HepG2 (cell line): ENCODE data around the gene RARG. TPM values are rescaled to one million over a fixed set of nuclear protein-coding genes. Genes with fewer than 3 reads are reported as not detected.
"Not testable (repeated sequence)": the region's sequence is repeated elsewhere in the genome, so short reads cannot be mapped to it uniquely, and the experiment has no call there.

Experiments used
- ATAC-seq: fragments of 200-7000 bp; cut with Tn5 transposase; 3 replicates; pipeline ENCODE4 v1.9.1; 2020; ENCODE audit warnings: mild to moderate bottlenecking, moderate library complexity
- BruUV-seq: library from RNA; stranded (reverse); fragments of 400-500 nt; replicated peaks from 2 replicates; lab custom pipeline; 2021; lab: Mats Ljungman, UMichigan
- CTCF ChIA-PET: fragments of 300-600 bp; formaldehyde crosslinking; extraction: SDS; loops from one replicate; lab custom pipeline; 2021; ENCODE audit warnings: low total read pairs, inconsistent platforms, low intra/inter-chr PET ratio; lab: Yijun Ruan, JAX
- POLR2A ChIA-PET: fragments of 350-600 bp; sonication (Branson Sonifier 250); formaldehyde crosslinking; loops from one replicate; lab custom pipeline; 2020; ENCODE audit warnings: antibody characterized with exemption, inconsistent platforms; lab: Yijun Ruan, JAX
- DNase-seq: peaks from one replicate; pipeline ENCODE4 v3.0.0-alpha.2; 2015; ENCODE audit warnings: low spot score
- FAIRE-seq: peaks from 3 replicates; lab custom pipeline; 2011; peaks lifted over from hg19 to GRCh38; lab: Jason Lieb, UNC
- H2AFZ ChIP-seq: one replicate; pipeline ENCODE4 v1.6.1; 2011; ENCODE audit warnings: low read length, inconsistent platforms
- H3K27ac ChIP-seq: fragments of 300-600 bp; 3 replicates; pipeline ENCODE4 v1.8.0; 2011; ENCODE audit warnings: mixed run types, mild to moderate bottlenecking, mixed read lengths, low read length, inconsistent platforms; ENCODE audit not compliant: insufficient read depth; ENCODE audit errors: extremely low read length
- H3K27me3 ChIP-seq, 2 experiments: fragments of 200-600 bp in 1 of 2; 2 replicates in 1 of 2; 3 replicates in 1 of 2; pipeline versions ENCODE4 v1.6.0 to v1.8.0; 2011; ENCODE audit warnings: low read length in 2 of 2, mild to moderate bottlenecking in 2 of 2, moderate library complexity in 2 of 2, inconsistent platforms in 1 of 2; ENCODE audit not compliant: insufficient read depth in 2 of 2, control insufficient read depth in 1 of 2
- H3K36me3 ChIP-seq, 2 experiments: fragments of 200-600 bp in 1 of 2; replicated peaks in 1 of 2; 2 replicates in 1 of 2; 3 replicates in 1 of 2; pipeline versions ENCODE4 v1.5.1 to v1.8.0; 2011; ENCODE audit warnings: low read length in 2 of 2, inconsistent platforms in 1 of 2; ENCODE audit not compliant: insufficient read depth in 2 of 2, control insufficient read depth in 1 of 2
- H3K4me1 ChIP-seq: 2 replicates; pipeline ENCODE4 v1.5.1; 2012; ENCODE audit warnings: low read length, inconsistent platforms; ENCODE audit not compliant: insufficient read depth
- H3K4me2 ChIP-seq: 2 replicates; pipeline ENCODE4 v1.6.0; 2011; ENCODE audit warnings: low read depth, low read length, inconsistent platforms
- H3K4me3 ChIP-seq, 3 experiments: fragments of 200-600 bp in 1 of 3; sonication (generic), shearing (Covaris generic) in 1 of 3; replicated peaks in 1 of 3; 2 replicates each; pipeline ENCODE4 v1.5.1; 2011 to 2016; ENCODE audit warnings: low read length in 3 of 3, inconsistent platforms in 2 of 3, low read depth in 2 of 3, mild to moderate bottlenecking in 2 of 3, control low read depth in 1 of 3, mixed read lengths in 1 of 3; ENCODE audit not compliant: insufficient read depth in 1 of 3
- H3K79me2 ChIP-seq: one replicate; pipeline ENCODE4 v1.6.1; 2011; ENCODE audit warnings: low read length, inconsistent platforms; ENCODE audit not compliant: insufficient read depth
- H3K9ac ChIP-seq: 2 replicates; pipeline ENCODE4 v1.6.0; 2011; ENCODE audit warnings: mild to moderate bottlenecking, low read depth, low read length, inconsistent platforms; ENCODE audit not compliant: insufficient read depth
- H3K9me3 ChIP-seq: 2 replicates; pipeline ENCODE4 v1.5.1; 2012; ENCODE audit warnings: mild to moderate bottlenecking, low read length
- H4K20me1 ChIP-seq: 2 replicates; pipeline ENCODE4 v1.6.0; 2011; ENCODE audit warnings: inconsistent platforms, mild to moderate bottlenecking, low read length, moderate library complexity; ENCODE audit not compliant: insufficient read depth
- SCMH1 ChIP-seq: sonication (generic); formaldehyde crosslinking; IDR thresholded peaks from 2 replicates; pipeline ENCODE4 v1.9.0; 2021; ENCODE audit warnings: missing genetic modification reagents, mild to moderate bottlenecking, borderline replicate concordance
- TBX3 ChIP-seq: fragments of 450-650 bp; IDR thresholded peaks from 2 replicates; pipeline ENCODE4 v1.6.1; 2017; ENCODE audit warnings: antibody characterized with exemption, mild to moderate bottlenecking, inconsistent platforms, borderline replicate concordance
- ZNF446 ChIP-seq: sonication (generic); formaldehyde crosslinking; IDR thresholded peaks from 2 replicates; pipeline ENCODE4 v1.5.0; 2020; ENCODE audit warnings: mild to moderate bottlenecking, missing genetic modification reagents
- WGBS: methylation state at CpG from one replicate; pipeline ENCODE4 v1.1.6; 2017; ENCODE audit warnings: low lambda C conversion rate; 5-methylcytosine and 5-hydroxymethylcytosine counted together
- in situ Hi-C: cut with HindIII; loops from 2 replicates; pipeline ENCODE4 v1.10.0; 2017; ENCODE audit warnings: low pct_unique_long_range_greater_than_20kb; ENCODE audit not compliant: extremely low pct_ligation_motif_present
- intact Hi-C: fragments of 100-400 bp; cut with micrococcal nuclease; formaldehyde crosslinking; loops from one replicate; pipeline ENCODE4 v1.10.0; 2022; ENCODE audit not compliant: unreplicated experiment
- polyA plus RNA-seq, 8 experiments: library from polyadenylated mRNA; depleted of rRNA in 3 of 8; stranded (reverse) in 7 of 8; unstranded in 1 of 8; fragments of >200 nt; fragmentation: Illumina TruSeq in 4 of 8; extraction: Trizol in 4 of 8; gene quantifications; 2 replicates each; pipeline versions ENCODE4 v1.2.1 to v1.2.3, GENCODE V29; 2011 to 2016; ENCODE audit warnings: low read depth in 4 of 8, missing spikeins in 1 of 8, mixed read lengths in 1 of 8; ENCODE audit not compliant: insufficient read depth in 1 of 8
- total RNA-seq, 5 experiments: library from RNA; depleted of rRNA; stranded (reverse); fragments of >200 nt; fragmentation: Illumina TruSeq; extraction: Trizol; gene quantifications; 2 replicates each; pipeline ENCODE4 v1.2.3, GENCODE V29; 2016; ENCODE audit warnings: low read depth in 1 of 5
- TF ChIP-seq, protein P1 (sequence below): sonication (generic); formaldehyde crosslinking; IDR thresholded peaks from 2 replicates; pipeline ENCODE4 v1.8.1; 2022; ENCODE audit warnings: mild to moderate bottlenecking, missing genetic modification reagents

Gene RARG
- total and polyA plus RNA-seq, 2 of the 13 experiments (the other 11 are each of a cell fraction or from before 2014, with no cell fraction given): 0.77 to 1.5 TPM

DNA sequence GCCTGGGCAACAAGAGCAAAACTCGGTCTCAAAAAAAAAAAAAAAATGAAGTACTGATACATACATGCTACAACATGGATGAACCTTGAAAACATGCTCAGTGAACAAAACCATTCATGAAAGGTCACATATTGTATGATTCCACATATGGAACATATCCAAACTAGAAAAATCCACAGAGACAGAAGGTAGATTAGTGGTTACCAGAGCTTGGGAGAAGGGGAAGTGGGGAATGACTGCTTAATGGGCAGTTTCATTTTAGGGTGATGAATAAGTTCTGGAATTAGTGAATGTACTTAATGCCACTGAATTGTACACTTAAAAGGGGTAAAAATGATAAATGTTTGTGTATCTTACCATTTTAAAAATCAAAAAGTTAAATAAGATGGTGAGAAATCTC is 27.7 kb downstream of the RARG start:
- H3K9ac ChIP-seq: no peak overlapping the region
- intact Hi-C loops: no loop called here

DNA sequence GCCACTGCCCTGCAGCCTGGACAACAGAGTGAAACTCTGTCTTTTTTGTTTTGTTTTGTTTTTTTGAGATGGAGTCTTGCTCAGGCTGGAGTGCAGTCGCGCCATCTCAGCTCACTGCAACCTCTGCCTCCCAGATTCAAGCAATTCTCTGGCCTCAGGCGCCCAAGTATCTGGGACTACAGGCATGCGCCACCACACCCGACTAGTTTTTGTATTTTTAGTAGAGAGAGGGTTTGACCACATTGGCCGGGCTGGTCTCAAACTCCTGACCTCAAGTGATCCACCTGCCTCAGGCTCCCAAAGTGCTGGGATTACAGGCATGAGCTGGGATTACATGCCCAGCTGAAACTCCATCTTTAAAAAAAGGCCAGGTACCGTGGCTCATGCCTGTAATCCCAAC is 29.7 kb downstream of the RARG start:
- CTCF ChIA-PET, H3K9me3 ChIP-seq, intact Hi-C loops, FAIRE-seq, DNase-seq, H3K36me3 ChIP-seq, in situ Hi-C loops, H4K20me1 ChIP-seq, H2AFZ ChIP-seq, H3K4me3 ChIP-seq, H3K79me2 ChIP-seq, H3K27ac ChIP-seq, ATAC-seq, H3K9ac ChIP-seq, BruUV-seq, H3K4me2 ChIP-seq: not testable (repeated sequence)
- POLR2A ChIA-PET: interaction anchor here (1.2 kb wide), 1 partner anchor 22 kb away, joined by 4 read pairs; no protein-coding TSS in a partner anchor
- Histone ChIP-seq H3K27me3 (peaks cover 2 to 17% of the 10 kb centered on the region in 2 experiments; a peak in 3 of 5 replicates), H3K4me1 (peaks cover 22% of the 10 kb centered on the region)
- WGBS: 82% methylated on average over 6 of the region's 7 CpGs

More for the DNA sequence above, 27.7 kb downstream of the RARG start:
- no peak for FAIRE-seq
- Histone ChIP-seq H3K79me2 (no peaks in the 10 kb centered on the region), H3K4me1 (peaks cover 29% of the 10 kb centered on the region), H3K27me3 (peaks cover 2 to 15% of the 10 kb centered on the region in 2 experiments; a peak in 3 of 5 replicates), H3K36me3 (no peaks in the 10 kb centered on the region), H4K20me1 (no peaks in the 10 kb centered on the region), H3K27ac (no peak overlapping the region), H3K9me3 (no peaks in the 10 kb centered on the region), H3K4me3 (no peak overlapping the region), H3K4me2 (no peak overlapping the region), H2AFZ (no peak overlapping the region)
- no peak for DNase-seq
- in situ Hi-C loops: no loop called here
- ChIA-PET POLR2A (no interaction called here), CTCF (no interaction called here)
- no TSS peak for BruUV-seq
- TF ChIP-seq SCMH1 (CRISPR knock-in tag) (no peak), ZNF446 (CRISPR knock-in tag) (no peak), TBX3 (no peak)
- TF ChIP-seq, protein P1, sequence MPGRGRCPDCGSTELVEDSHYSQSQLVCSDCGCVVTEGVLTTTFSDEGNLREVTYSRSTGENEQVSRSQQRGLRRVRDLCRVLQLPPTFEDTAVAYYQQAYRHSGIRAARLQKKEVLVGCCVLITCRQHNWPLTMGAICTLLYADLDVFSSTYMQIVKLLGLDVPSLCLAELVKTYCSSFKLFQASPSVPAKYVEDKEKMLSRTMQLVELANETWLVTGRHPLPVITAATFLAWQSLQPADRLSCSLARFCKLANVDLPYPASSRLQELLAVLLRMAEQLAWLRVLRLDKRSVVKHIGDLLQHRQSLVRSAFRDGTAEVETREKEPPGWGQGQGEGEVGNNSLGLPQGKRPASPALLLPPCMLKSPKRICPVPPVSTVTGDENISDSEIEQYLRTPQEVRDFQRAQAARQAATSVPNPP (CRISPR knock-in tag): no peak
- 38% methylated on average over 1 of the region's 1 CpG for WGBS
- no peak for ATAC-seq
